Melanocyte of skin (primary cell): ENCODE data around the gene SECISBP2. TPM values are rescaled to one million over a fixed set of nuclear protein-coding genes. Genes with fewer than 3 reads are reported as not detected.

ENCODE experiments used
- small RNA-seq, 2 donors: library from RNA; depleted of rRNA; stranded (forward); fragments of <200 nt; gene quantifications; one replicate each; pipeline ENCODE3, GENCODE V24; 2012
- total RNA-seq, 2 donors: library from RNA; depleted of rRNA; stranded (reverse); fragments of >200 nt; gene quantifications; 2 replicates each; pipeline ENCODE4 v1.2.3, GENCODE V29; 2012

The SECISBP2 gene, protein sequence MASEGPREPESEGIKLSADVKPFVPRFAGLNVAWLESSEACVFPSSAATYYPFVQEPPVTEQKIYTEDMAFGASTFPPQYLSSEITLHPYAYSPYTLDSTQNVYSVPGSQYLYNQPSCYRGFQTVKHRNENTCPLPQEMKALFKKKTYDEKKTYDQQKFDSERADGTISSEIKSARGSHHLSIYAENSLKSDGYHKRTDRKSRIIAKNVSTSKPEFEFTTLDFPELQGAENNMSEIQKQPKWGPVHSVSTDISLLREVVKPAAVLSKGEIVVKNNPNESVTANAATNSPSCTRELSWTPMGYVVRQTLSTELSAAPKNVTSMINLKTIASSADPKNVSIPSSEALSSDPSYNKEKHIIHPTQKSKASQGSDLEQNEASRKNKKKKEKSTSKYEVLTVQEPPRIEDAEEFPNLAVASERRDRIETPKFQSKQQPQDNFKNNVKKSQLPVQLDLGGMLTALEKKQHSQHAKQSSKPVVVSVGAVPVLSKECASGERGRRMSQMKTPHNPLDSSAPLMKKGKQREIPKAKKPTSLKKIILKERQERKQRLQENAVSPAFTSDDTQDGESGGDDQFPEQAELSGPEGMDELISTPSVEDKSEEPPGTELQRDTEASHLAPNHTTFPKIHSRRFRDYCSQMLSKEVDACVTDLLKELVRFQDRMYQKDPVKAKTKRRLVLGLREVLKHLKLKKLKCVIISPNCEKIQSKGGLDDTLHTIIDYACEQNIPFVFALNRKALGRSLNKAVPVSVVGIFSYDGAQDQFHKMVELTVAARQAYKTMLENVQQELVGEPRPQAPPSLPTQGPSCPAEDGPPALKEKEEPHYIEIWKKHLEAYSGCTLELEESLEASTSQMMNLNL
- 10 to 100 TPM; 22.6 to 27.2 TPM for total RNA-seq

DNA sequence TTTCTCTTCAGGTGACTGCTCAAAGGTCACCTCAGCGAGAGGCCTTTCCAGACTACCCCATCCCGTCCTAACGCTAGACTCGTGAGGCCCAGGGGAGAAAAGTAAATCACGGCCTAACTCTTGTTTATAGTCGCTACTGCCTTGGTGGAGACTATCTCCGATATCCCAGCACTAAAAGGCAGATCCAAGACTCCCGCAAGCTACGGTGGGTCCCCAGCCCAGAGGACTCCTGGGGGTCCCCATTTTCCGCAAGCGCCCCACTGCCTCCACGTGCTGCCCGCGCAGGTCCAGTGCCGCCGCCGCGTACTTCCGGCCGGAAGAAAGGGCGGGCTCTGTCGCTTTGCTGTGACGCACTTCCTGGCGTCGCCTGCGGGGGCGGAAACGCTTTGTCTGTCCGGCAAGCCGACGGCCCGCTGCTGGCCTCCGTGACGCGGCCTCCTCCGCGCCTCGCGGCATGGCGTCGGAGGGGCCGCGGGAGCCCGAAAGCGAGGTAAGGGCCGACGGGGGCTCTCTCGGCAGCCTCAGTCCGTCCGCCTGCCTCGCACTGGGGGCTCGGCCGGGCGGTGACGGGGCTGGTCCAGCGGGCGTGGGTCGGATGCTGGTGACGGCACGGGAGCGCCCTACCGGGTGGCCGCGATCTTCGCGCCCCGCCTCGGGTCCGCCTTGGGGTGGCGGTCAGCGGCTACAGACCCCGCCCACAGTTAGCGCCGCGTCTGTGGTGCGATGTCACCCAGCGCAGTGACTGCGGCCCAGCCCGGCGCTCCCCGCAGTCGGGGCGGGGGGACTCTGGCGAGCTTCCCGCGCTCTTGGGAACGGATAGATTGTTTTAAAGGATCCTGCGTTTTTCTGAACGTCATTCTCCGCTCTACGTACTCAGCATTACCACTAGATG, at the start of gene SECISBP2:
Gene SECISBP2 (plus strand): TSS at position 378 of the 892 bp plus-strand sequence. CDS start 77 bp downstream, at position 455.

DNA sequence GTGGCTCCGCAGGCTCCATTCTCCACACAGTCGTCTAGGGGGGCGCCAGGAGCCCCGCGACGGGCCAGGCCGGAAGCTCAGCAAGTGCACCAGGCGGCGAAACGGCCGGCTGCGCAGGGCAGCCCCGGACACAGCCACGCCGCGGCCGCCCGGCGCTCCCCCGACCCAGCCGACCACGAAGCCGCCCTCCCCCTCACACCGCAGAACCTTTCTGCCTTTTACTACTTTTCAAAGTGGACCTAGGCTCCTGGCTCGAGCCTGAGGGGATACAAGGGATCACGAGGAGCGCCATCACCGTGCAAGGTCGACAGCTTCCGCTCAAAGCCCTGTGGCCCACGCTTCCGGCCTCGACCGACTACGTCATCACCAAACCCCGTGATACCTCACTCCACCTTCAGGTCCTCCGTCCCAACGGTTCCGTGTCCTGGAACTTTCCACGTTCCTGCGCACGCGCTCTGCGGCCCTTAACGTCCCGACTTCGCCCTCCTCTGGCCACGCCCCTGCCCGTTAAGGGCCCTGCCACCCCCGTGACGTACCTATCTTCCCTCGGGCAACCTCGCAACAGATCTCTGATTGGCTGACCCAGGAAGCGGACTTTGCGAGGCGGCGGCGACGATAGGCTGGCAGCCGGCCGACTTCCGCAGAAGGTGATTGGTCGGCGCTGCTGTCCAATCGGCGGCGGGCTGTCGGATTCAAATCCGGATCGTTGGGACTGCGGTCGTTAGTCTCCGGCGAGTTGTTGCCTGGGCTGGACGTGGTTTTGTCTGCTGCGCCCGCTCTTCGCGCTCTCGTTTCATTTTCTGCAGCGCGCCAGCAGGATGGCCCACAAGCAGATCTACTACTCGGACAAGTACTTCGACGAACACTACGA, 7.6 kb upstream of the SECISBP2 start, which contains the start of gene CKS2:
Gene CKS2 (plus strand): TSS at position 721 of the 871 bp plus-strand sequence. CDS start 98 bp downstream, at position 819.

Small RNA genes within 50 kb of the gene (small RNA-seq; reads per million reads assigned to genes)
- 0 to 0.35 reads per million in 2 donors for gene MIR3153

Other genes with a start within 250 kb of the SECISBP2 start
- gene SHC3, start 139.7 kb upstream of the SECISBP2 start, total RNA-seq: under 1 TPM; 0.33 to 0.34 TPM
- 100 to 1,000 TPM; 154 to 597 TPM for gene CKS2, start 7.3 kb upstream of the SECISBP2 start, total RNA-seq
- under 1 TPM in 1 of 2 donors, not detected in 1; 0.33 TPM for gene SEMA4D, start 179.6 kb downstream of the SECISBP2 start, total RNA-seq